Endothelial cell of umbilical vein (primary cell): Measurements from ENCODE around the gene CDO1. TPM values are rescaled to one million over a fixed set of nuclear protein-coding genes. Genes with fewer than 3 reads are reported as not detected.
"Not testable (repeated sequence)": the region's sequence is repeated elsewhere in the genome, so short reads cannot be mapped to it uniquely, and the experiment has no call there.

Source experiments
- BruUV-seq: library from RNA; stranded (reverse); fragments of 400-500 nt; replicated peaks from 2 replicates; lab custom pipeline; 2021; lab: Mats Ljungman, UMichigan
- CTCF ChIA-PET: fragments of 300-600, 350-600 bp; sonication (Branson Sonifier 250); formaldehyde crosslinking; loops from one replicate; lab custom pipeline; 2021; ENCODE audit warnings: antibody characterized with exemption, inconsistent platforms; lab: Charles Lee
- POLR2A ChIA-PET: fragments of 300-600, 350-600 bp; sonication (Branson Sonifier 250); formaldehyde crosslinking; loops from one replicate; lab custom pipeline; 2021; ENCODE audit warnings: antibody characterized with exemption, inconsistent platforms; lab: Charles Lee
- DNase-seq: peaks from one replicate; pipeline ENCODE4 v3.0.0-alpha.2; 2011; ENCODE audit warnings: low read depth, low spot score
- FAIRE-seq: peaks from 2 replicates; lab custom pipeline; 2011; peaks lifted over from hg19 to GRCh38; lab: Jason Lieb, UNC
- H2AFZ ChIP-seq: 2 replicates; pipeline ENCODE4 v1.6.0; 2012; ENCODE audit warnings: low read depth, low read length, control low read depth, inconsistent platforms
- H3K27ac ChIP-seq: 2 replicates; pipeline ENCODE4 v1.5.1; 2011; ENCODE audit warnings: low read depth, mild to moderate bottlenecking, control low read depth, low read length, moderate library complexity; ENCODE audit not compliant: insufficient read depth
- H3K27me3 ChIP-seq, 2 experiments: 2 replicates each; pipeline versions ENCODE4 v1.6.0 to v1.6.1; 2011; ENCODE audit warnings: low read length in 2 of 2, mixed read lengths in 1 of 2; ENCODE audit not compliant: control insufficient read depth in 2 of 2, insufficient read depth in 2 of 2
- H3K36me3 ChIP-seq, 2 experiments: 2 replicates in 1 of 2; 3 replicates in 1 of 2; pipeline ENCODE4 v1.5.1; 2011; ENCODE audit warnings: low read length in 2 of 2, mild to moderate bottlenecking in 1 of 2, moderate library complexity in 1 of 2; ENCODE audit not compliant: control insufficient read depth in 2 of 2, insufficient read depth in 2 of 2; ENCODE audit errors: extremely low read depth in 1 of 2
- H3K4me1 ChIP-seq: 3 replicates; pipeline ENCODE4 v1.5.1; 2011; ENCODE audit warnings: mild to moderate bottlenecking, low read length; ENCODE audit not compliant: control insufficient read depth, insufficient read depth; ENCODE audit errors: extremely low read depth
- H3K4me2 ChIP-seq: 2 replicates; pipeline ENCODE4 v1.6.1; 2011; ENCODE audit warnings: low read length, control low read depth, mixed read lengths; ENCODE audit not compliant: insufficient read depth
- H3K4me3 ChIP-seq, 3 experiments: fragments of 200-600 bp in 1 of 3; sonication (generic), shearing (Covaris generic) in 1 of 3; replicated peaks in 1 of 3; 2 replicates each; pipeline ENCODE4 v1.5.1; 2011 to 2016; ENCODE audit warnings: control low read depth in 3 of 3, low read length in 3 of 3, mild to moderate bottlenecking in 2 of 3, inconsistent platforms in 1 of 3, low read depth in 1 of 3, moderate library complexity in 1 of 3; ENCODE audit not compliant: insufficient read depth in 1 of 3
- H3K79me2 ChIP-seq: 2 replicates; pipeline ENCODE4 v1.6.0; 2012; ENCODE audit warnings: low read length, inconsistent platforms; ENCODE audit not compliant: control insufficient read depth, insufficient read depth
- H3K9ac ChIP-seq: replicated peaks from 2 replicates; pipeline ENCODE3; 2011; ENCODE audit warnings: low read length, control low read depth; ENCODE audit not compliant: insufficient read depth; ENCODE audit errors: extremely low read depth
- H3K9me1 ChIP-seq: replicated peaks from 3 replicates; pipeline ENCODE4 v1.6.0; 2011; ENCODE audit warnings: mild to moderate bottlenecking, low read length; ENCODE audit not compliant: control insufficient read depth, insufficient read depth; ENCODE audit errors: extremely low read depth
- H3K9me3 ChIP-seq: replicated peaks from 2 replicates; pipeline ENCODE4 v1.5.1; 2012; ENCODE audit warnings: low read length, inconsistent platforms; ENCODE audit not compliant: control insufficient read depth, insufficient read depth
- H4K20me1 ChIP-seq: replicated peaks from 2 replicates; pipeline ENCODE3; 2011; ENCODE audit warnings: mild to moderate bottlenecking, low read length; ENCODE audit not compliant: control insufficient read depth, insufficient read depth; ENCODE audit errors: extremely low read depth
- CTCF ChIP-seq, 2 donors: IDR thresholded peaks; 1 replicate in 1 of 2; 2 replicates in 1 of 2; pipeline ENCODE4 v1.5.1; 2011; ENCODE audit warnings: low read length in 2 of 2, mild to moderate bottlenecking in 2 of 2, moderate library complexity in 2 of 2, control low read depth in 1 of 2, inconsistent platforms in 1 of 2, low read depth in 1 of 2; ENCODE audit not compliant: insufficient read depth in 1 of 2; ENCODE audit errors: extremely low read depth in 1 of 2
- EZH2 ChIP-seq: IDR thresholded peaks from 2 replicates; pipeline ENCODE4 v1.6.1; 2012; ENCODE audit warnings: borderline replicate concordance, low read depth, mild to moderate bottlenecking, moderate library complexity, low read length, inconsistent platforms; ENCODE audit not compliant: severe bottlenecking
- FOS ChIP-seq: IDR thresholded peaks from 2 replicates; pipeline ENCODE4 v1.6.1; 2011; ENCODE audit warnings: mild to moderate bottlenecking, low read length, moderate library complexity, borderline replicate concordance; ENCODE audit not compliant: insufficient read depth
- GATA2 ChIP-seq: IDR thresholded peaks from 2 replicates; pipeline ENCODE4 v1.7.0; 2011; ENCODE audit warnings: low read depth, mild to moderate bottlenecking, moderate library complexity, mixed read lengths, low read length; ENCODE audit not compliant: insufficient read length, insufficient read depth
- JUN ChIP-seq: IDR thresholded peaks from 2 replicates; pipeline ENCODE4 v1.6.1; 2011; ENCODE audit warnings: borderline replicate concordance, low read depth; ENCODE audit not compliant: insufficient read length, insufficient read depth
- MAX ChIP-seq: IDR thresholded peaks from 2 replicates; pipeline ENCODE4 v1.6.1; 2011; ENCODE audit not compliant: insufficient read depth, insufficient read length
- MYC ChIP-seq: IDR thresholded peaks from one replicate; pipeline ENCODE4 v1.6.1; 2011; ENCODE audit warnings: mild to moderate bottlenecking, low read depth, low read length
- POLR2A ChIP-seq: IDR thresholded peaks from 2 replicates; pipeline ENCODE4 v1.6.1; 2012; ENCODE audit warnings: low read depth, mild to moderate bottlenecking, control low read depth, low read length
- POLR2AphosphoS5 ChIP-seq: IDR thresholded peaks from 2 replicates; pipeline ENCODE4 v1.6.1; 2012; ENCODE audit warnings: low read depth, mild to moderate bottlenecking, control low read depth, low read length, moderate library complexity; ENCODE audit not compliant: insufficient read depth
- dilution Hi-C: fragments of 300-500 bp; cut with MboI; formaldehyde crosslinking; loops from one replicate; pipeline ENCODE4 v1.15.0; 2019; ENCODE audit warnings: low sequenced_read_pairs; ENCODE audit not compliant: extremely low pct_ligation_motif_present
- intact Hi-C: fragments of 100-400 bp; cut with micrococcal nuclease; formaldehyde crosslinking; loops from one replicate; pipeline ENCODE4 v1.10.0; 2022
- polyA plus RNA-seq, 4 experiments: library from polyadenylated mRNA; depleted of rRNA in 3 of 4; stranded (reverse) in 3 of 4; unstranded in 1 of 4; fragments of >200 nt; gene quantifications; 2 replicates each; pipeline versions ENCODE4 v1.2.1 to v1.2.3, GENCODE V29; 2011 to 2012; ENCODE audit warnings: missing spikeins in 1 of 4
- total RNA-seq: library from RNA; stranded (reverse); gene quantifications from 2 replicates; pipeline ENCODE4 v1.2.3, GENCODE V29; 2021

The CDO1 gene
- total and polyA plus RNA-seq, 2 donors (not counting 3 experiments of a cell fraction or from before 2014, with no cell fraction given) = 1.3 to 1.7 TPM

- dilution Hi-C loops (no loop called here), intact Hi-C loops (no loop called here)
- Histone ChIP-seq H3K9me1 (no peaks in the 10 kb centered on the region), H3K4me3 (no peak overlapping the region), H3K9me3 (no peaks in the 10 kb centered on the region), H3K4me1 (no peaks in the 10 kb centered on the region), H3K27ac (no peak overlapping the region), H4K20me1 (no peaks in the 10 kb centered on the region), H3K4me2 (no peak overlapping the region), H3K36me3 (peaks cover 0 to 10% of the 10 kb centered on the region in 2 experiments), H2AFZ (no peak overlapping the region), H3K79me2 (no peaks in the 10 kb centered on the region), H3K9ac (no peak overlapping the region), H3K27me3 (peaks cover 0 to 3% of the 10 kb centered on the region in 2 experiments)
- no peak for DNase-seq
- ChIA-PET CTCF (interaction anchor here (2.9 kb wide), 1 partner anchor 191 kb away, joined by 12 read pairs; no protein-coding TSS in a partner anchor), POLR2A (no interaction called here)
- TF ChIP-seq GATA2 = no peak
- TF ChIP-seq FOS = no peak
- no peak for TF ChIP-seq MYC
- TF ChIP-seq POLR2AphosphoS5 = no peak
- TF ChIP-seq POLR2A = no peak
- no peak for TF ChIP-seq JUN
- no peak for TF ChIP-seq EZH2
- no peak for TF ChIP-seq MAX
- TF ChIP-seq CTCF (IDR thresholded peaks at IDR 0.05; ENCODE audit: extremely low read depth in 1 of 2, insufficient read depth in 1 of 2, low read depth in 1 of 2, low read length in 2 of 2) = no peak
- no peak for FAIRE-seq
- no TSS peak for BruUV-seq
Observed at GRCh38 chr5:115825948-115826347, 9.5 kb upstream of the CDO1 start.

GRCh38 chr5:115824983-115825382 lies 8.5 kb upstream of the CDO1 start:
- H4K20me1 ChIP-seq, H3K9me3 ChIP-seq, H3K79me2 ChIP-seq, H3K27me3 ChIP-seq, H3K4me3 ChIP-seq, POLR2A ChIA-PET, intact Hi-C loops, H3K9ac ChIP-seq, H3K9me1 ChIP-seq, CTCF ChIA-PET, H3K4me2 ChIP-seq, H3K36me3 ChIP-seq, H2AFZ ChIP-seq, H3K27ac ChIP-seq, BruUV-seq, DNase-seq, dilution Hi-C loops, H3K4me1 ChIP-seq, FAIRE-seq: not testable (repeated sequence)
